Left renal cortex interstitium (tissue), 4 donors: ENCODE data around the gene SGPP2. TPM values are rescaled to one million over a fixed set of nuclear protein-coding genes. Genes with fewer than 3 reads are reported as not detected.
"Not testable (repeated sequence)": the region's sequence is repeated elsewhere in the genome, so short reads cannot be mapped to it uniquely, and the experiment has no call there.

Experiments used
- DNase-seq, 4 donors: peaks; one replicate each; pipeline ENCODE4 v3.0.0-alpha.2; 2013; ENCODE audit warnings: low read depth in 4 of 4, low spot score in 2 of 4, missing footprints in 1 of 4
- polyA plus RNA-seq, 4 donors: library from polyadenylated mRNA; unstranded; fragments of 120-200 nt; gene quantifications; one replicate each; pipeline ENCODE4 v1.2.1, GENCODE V29; 2013; ENCODE audit not compliant: insufficient read length in 4 of 4

Gene SGPP2
- polyA plus RNA-seq, 4 donors = 17.1 to 20.2 (median 17.3) TPM

DNA sequence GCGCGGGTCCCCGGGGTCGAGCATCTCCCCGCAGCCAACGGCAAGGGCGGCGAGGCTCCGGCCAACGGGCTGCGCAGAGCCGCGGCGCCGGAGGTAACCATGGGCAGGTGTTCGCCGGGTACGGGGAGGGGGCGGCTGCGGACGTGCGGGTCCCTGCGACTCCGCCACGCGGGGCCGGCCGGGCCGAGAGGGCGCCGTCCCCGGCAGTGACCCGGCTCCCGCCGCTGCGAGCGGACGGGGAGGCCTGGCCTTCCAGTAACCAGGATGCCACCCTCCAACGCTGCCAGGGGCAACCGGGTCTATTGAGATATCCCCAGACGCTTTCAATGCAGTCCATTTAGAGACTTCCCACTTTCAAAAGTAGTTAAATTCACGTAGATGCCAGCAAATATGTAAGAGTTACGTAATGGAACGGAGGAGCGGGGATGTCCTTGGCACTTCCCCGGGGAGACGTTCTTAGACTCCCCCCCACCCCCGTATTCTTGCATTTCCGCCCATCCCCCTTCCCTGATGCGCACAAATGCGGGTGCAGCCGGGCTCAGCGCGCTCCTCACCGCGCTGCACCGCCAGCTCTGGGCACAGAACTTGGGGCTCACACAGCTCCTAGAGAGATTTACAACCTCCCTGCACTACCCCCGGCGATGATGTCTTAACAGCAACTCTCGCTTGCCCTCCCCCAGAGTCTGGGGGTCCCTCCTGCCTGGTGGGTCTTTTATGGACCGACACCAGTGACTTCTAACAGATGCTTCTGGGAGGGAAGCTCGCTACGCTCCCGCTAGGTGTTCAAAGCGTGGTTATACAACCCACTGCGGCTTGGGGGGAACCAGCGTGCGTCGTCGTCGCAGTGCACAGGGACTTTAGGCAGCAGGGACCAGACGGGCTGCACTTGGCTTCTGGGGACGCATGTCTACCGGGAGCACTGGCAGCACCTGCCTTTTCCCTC, 657 bp downstream of the SGPP2 start:
- no peak for DNase-seq

DNA sequence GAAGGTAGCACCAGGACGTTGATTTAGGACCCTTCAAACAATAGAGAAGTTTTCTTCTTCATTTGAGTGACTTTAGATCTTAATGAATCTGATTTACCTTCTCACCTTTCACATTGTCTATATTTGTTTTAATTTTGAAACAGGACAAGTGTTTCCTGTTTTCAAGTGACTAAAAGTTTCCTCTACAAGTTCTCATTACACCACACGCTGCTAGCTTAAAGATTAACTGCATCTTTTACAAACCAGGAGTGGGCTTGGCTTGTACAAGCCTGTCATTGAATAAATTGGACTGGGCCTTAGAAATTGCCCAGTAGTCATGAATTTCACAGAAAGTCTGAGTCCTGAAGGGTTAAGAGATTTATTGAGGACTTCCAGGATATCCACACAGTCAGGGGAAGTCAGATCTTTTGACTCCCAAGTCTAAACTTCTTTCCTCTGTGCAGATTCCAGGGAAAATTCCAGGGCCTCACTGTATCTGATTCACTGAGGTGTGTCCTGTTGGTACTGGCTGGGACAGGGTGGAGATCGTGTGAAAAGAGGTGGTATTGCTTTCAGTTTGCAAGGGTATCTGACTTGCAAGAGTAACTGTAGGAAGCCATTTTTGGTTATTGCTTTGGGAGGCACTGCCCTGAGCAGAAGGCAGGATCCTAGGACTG, 3.4 kb downstream of the SGPP2 start:
- no peak for DNase-seq

DNA sequence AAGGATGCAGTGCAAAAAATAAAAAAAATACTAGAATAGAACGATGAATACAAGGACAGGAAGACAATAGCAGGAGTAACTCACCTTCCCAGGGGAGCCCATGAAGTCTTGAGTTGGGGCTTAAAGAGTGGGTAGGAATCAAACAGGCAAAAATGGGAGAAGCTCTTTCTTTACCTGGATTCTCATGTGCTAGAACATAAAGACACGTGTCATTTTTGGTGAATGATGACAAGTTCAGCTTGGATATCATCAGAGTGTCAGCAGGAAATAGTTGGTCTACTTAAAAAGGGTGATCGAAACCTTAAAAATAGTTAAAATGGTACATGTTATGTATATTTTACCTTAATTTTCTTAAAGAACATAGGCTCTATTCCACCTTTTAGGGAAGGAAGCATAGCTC, 5.7 kb downstream of the SGPP2 start:
- DNase-seq = no peak

DNA sequence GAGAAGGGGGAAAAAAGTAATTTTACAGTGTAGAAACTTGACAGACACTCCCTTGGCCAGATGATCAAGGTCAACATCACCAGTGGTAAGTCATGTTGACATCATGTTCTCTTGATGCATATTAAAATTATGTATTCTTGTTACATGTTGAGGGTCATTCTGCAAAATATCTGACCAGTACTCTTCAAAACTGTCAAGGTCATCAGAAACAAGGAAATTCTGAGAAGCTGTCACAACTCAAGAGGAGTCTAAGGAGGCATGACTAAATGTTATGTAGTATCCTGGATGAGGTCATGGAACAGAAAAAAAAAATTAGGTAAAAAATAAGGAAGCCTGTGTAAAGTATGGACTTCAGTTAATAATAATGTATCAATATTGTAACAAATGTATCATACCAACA, 6.3 kb downstream of the SGPP2 start:
- no peak for DNase-seq

DNA sequence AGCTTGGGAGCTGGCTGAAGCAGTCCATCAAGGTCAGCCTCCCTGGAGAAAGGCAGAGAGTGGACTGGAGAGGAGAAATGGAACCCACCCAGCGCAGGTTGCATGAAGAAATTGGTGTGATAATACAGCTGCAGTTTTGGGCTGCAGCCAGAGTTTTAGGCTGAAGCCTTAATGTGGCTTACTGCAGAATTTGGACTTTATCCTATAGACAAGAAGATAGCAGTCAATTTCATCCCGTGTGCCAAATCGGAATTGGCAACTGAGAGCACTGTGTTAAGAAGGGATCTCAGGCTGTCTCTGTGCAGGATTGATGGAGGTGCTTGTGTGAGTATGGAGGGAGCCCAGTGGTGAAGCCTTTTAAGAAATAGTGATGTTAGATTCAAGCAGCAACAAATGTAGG, 7.5 kb downstream of the SGPP2 start:
- DNase-seq = no peak

- no peak for DNase-seq
Measured at GRCh38 chr2:222433332-222434173, 9.2 kb downstream of the SGPP2 start.

DNA sequence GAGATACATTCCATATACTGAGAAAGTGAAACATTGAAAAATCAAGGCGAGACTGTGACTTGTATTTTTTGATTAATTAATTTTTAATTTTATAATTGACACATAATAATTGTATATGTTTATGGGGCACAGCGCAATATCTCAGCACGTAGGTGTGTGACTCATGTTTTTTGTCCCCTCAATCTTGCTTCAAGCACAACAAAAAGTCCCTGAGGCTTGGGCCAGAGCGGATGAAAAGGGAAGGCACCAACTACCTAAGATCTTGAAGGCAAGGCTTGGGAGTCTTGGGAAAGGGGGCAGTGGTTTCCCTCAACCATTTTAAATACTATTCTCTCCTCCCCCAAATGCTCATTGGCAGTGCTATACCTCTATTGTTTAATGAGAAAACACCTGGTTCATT, 9.9 kb downstream of the SGPP2 start:
- no peak for DNase-seq

GRCh38 chr2:222435400-222436039, 11.2 kb downstream of the SGPP2 start:
- not testable (repeated sequence) for DNase-seq

DNA sequence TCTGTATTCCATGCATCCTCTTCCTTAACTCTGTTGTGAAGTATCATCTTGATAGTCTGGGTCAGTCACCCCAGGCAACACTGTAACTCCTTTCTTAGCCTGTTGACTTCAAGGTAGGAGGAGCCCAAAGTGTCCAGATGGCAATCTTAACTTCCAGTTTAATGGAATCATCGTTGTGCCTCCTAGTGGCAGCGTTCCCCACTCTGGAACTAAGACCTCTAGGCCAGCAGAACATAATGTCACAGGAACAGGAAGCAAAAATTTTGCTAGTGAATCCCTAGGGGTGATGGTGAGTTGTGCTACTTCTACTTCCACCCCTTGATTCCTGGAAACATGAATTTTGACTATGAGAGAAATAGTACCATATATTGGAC, 11.7 kb downstream of the SGPP2 start:
- no peak for DNase-seq

DNA sequence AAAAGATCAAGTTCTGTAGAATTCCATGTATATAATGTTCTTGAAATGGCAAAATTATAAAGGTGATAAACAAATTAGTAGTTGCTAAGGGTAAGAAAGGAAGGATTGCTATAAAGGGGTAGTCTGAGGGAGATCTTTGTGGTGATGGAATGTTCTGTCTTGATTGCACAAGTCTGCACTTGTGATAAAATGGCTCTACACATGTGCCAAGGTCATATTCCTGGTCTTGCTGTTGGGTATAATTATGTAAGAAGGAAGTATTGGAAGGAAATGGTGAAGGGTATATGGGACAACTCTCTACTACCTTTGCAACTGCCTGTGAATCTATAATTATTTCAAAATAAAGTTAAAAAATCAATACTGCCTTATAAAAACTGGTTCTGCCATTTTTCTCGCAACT, 15.3 kb downstream of the SGPP2 start:
- no peak for DNase-seq

- no peak for DNase-seq
Measured at GRCh38 chr2:222440673-222441422, 16.5 kb downstream of the SGPP2 start.

GRCh38 chr2:222442665-222443064, 18.3 kb downstream of the SGPP2 start:
- no peak for DNase-seq

GRCh38 chr2:222445227-222445626, 20.9 kb downstream of the SGPP2 start:
- DNase-seq = no peak

DNA sequence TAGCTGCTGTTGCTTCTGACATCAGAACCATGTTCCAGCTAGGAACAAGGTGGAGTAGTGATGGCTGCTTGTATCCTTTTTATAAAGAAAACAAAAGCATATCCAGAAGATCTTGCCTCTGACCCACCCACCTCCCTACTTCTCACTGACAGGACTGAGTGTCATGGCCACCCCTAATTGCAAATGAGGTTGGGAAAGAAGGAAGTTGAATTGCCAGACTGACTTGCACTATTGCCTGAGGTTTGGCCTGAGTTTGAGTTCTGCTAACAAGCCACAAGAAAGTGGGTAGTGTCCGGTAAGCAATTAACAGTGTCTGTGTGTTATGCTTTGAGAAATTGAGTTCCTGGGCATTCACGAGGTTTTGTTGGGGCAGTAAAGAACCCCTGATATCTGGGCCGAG, 22.8 kb downstream of the SGPP2 start:
- DNase-seq = no peak

DNA sequence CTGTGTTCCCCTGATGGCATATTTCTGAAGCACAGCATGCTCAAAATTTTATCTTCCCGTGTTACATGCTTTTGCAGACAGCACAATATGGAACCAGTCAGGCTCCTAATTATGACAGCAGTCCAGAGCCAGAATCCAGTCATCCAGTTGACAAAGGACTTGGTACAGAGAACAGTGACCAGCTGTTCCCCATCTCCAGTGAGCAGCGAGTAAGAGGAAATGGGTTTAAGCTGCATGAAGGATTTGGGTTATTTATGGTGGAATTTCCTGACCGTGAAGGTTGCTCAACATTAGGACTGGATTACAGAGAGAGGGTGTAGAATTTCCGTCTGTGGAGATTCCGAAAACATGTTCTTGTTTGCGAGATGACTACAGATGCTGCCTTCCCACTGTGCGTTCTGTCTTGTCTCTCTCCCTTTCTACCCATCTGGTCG, 24.4 kb downstream of the SGPP2 start:
- DNase-seq = peak in 1 of 4 donors; percentile 89

DNA sequence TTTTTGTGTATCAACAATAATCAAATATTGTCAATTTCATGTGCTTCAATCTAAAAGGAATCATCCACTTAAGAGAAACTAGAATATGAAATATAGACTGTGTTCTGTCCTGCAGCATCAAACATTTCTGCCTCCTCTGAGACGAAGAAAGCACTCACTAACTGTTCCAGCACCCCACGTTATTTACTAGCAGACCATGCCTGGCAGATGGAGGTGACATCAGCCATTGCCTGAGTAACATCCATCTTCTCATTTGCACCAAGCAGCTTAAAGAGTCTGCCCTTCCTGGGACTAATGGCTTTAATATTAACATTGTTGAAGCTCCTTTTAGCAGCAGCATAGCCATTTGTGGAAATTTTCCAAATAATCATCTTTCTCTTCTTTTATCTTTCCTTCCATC, 25.7 kb downstream of the SGPP2 start:
- no peak for DNase-seq

- DNase-seq = no peak
Measured at GRCh38 chr2:222451224-222451674, 26.9 kb downstream of the SGPP2 start.

GRCh38 chr2:222452422-222452950, 28.1 kb downstream of the SGPP2 start:
- no peak for DNase-seq

DNA sequence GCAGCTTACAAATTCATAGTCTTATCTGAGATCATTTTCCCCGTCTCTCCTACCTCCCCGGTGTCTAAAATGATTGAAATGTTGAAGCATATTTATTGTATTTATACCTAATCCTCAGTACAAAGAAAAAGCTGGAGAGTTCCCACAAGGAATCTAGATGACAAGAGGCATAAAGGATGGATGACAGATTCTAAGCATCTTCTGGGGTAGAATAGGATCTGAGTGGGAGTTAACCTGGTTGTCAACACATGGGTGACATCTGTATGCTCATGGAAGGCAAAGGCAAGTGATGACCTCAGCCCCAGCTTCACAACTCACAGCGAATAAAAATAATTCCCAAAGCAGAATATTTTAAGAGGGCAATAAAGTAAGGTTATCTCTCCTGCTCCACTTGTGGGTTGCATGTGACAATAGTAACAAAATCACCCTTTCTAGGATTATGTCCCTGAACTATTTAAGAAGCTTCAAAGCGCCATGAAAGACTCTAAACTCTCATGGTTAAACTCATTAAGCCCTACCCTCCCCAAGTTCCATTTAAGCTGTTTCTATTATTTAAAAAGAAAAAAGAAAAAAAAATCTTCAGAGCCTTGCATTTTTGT, 32.2 kb downstream of the SGPP2 start:
- no peak for DNase-seq
